GM12878 (cell line): ENCODE results near the gene FSD1L. TPM values are rescaled to one million over a fixed set of nuclear protein-coding genes. Genes with fewer than 3 reads are reported as not detected.

Experiments
- ATAC-seq: fragments of 200-7000 bp; cut with Tn5 transposase; 3 replicates; pipeline ENCODE4 v1.9.1; 2020; ENCODE audit warnings: mild to moderate bottlenecking, moderate library complexity
- BruUV-seq: library from RNA; stranded (reverse); fragments of 400-500 nt; replicated peaks from 2 replicates; lab custom pipeline; 2021; lab: Mats Ljungman, UMichigan
- CTCF ChIA-PET: fragments of 300-600 bp; sonication (Branson Sonifier 250); formaldehyde crosslinking; extraction: SDS; loops from one replicate; lab custom pipeline; 2021; ENCODE audit warnings: inconsistent platforms; lab: Yijun Ruan, JAX
- POLR2A ChIA-PET: fragments of 350-600 bp; formaldehyde crosslinking; extraction: SDS; loops from one replicate; lab custom pipeline; 2021; ENCODE audit warnings: inconsistent platforms; lab: Charles Lee
- RAD21 ChIA-PET: fragments of 300-600 bp; sonication (Branson Sonifier 250); formaldehyde crosslinking; loops from one replicate; lab custom pipeline; 2023; ENCODE audit warnings: antibody characterized with exemption; ENCODE audit not compliant: unreplicated experiment; lab: Charles Lee
- SMC1A ChIA-PET: fragments of 300-600 bp; sonication (Branson Sonifier 250); formaldehyde crosslinking; loops from one replicate; lab custom pipeline; 2023; ENCODE audit not compliant: unreplicated experiment, uncharacterized antibody; lab: Charles Lee
- DNase-seq: peaks from one replicate; pipeline ENCODE4 v3.0.0-alpha.2; 2011; ENCODE audit warnings: low read depth, low spot score
- FAIRE-seq: peaks from 3 replicates; lab custom pipeline; 2011; peaks lifted over from hg19 to GRCh38; lab: Jason Lieb, UNC
- H2AFZ ChIP-seq: 2 replicates; pipeline ENCODE4 v1.6.0; 2011; ENCODE audit warnings: low read depth, low read length, control low read depth; ENCODE audit not compliant: control insufficient read depth
- H3K27ac ChIP-seq: 2 replicates; pipeline ENCODE4 v1.5.1; 2011; ENCODE audit warnings: control low read depth; ENCODE audit not compliant: control insufficient read depth, insufficient read depth
- H3K27me3 ChIP-seq, 2 experiments: replicated peaks in 1 of 2; 2 replicates each; pipeline versions ENCODE4 v1.6.0 to v1.6.1; 2011; ENCODE audit warnings: low read length in 1 of 2; ENCODE audit not compliant: control insufficient read depth in 2 of 2, insufficient read depth in 2 of 2
- H3K36me3 ChIP-seq, 2 experiments: 2 replicates each; pipeline ENCODE4 v1.5.1; 2011; ENCODE audit warnings: low read length in 1 of 2; ENCODE audit not compliant: control insufficient read depth in 2 of 2, insufficient read depth in 2 of 2
- H3K4me1 ChIP-seq: 2 replicates; pipeline ENCODE4 v1.6.1; 2011; ENCODE audit warnings: mild to moderate bottlenecking, low read length, moderate library complexity, mixed read lengths; ENCODE audit not compliant: control insufficient read depth, insufficient read depth
- H3K4me2 ChIP-seq: 2 replicates; pipeline ENCODE4 v1.6.0; 2011; ENCODE audit warnings: control low read depth; ENCODE audit not compliant: control insufficient read depth, insufficient read depth
- H3K4me3 ChIP-seq: fragments of 200-600 bp; sonication (generic); 2 replicates; pipeline ENCODE4 v1.5.1; 2016
- H3K79me2 ChIP-seq: 2 replicates; pipeline ENCODE4 v1.6.0; 2011; ENCODE audit warnings: low read length; ENCODE audit not compliant: control insufficient read depth, insufficient read depth
- H3K9ac ChIP-seq: 2 replicates; pipeline ENCODE4 v1.8.0; 2011; ENCODE audit warnings: low read length, control low read depth, mixed read lengths; ENCODE audit not compliant: control insufficient read depth, insufficient read depth
- H3K9me3 ChIP-seq: replicated peaks from 3 replicates; pipeline ENCODE4 v1.5.1; 2011; ENCODE audit warnings: mild to moderate bottlenecking, low read length; ENCODE audit not compliant: control insufficient read depth, insufficient read depth
- H4K20me1 ChIP-seq: 2 replicates; pipeline ENCODE4 v1.6.0; 2011; ENCODE audit not compliant: control insufficient read depth, insufficient read depth
- ASH2L ChIP-seq: fragments of 300-600, 200-600 bp; sonication (generic); IDR thresholded peaks from 2 replicates; pipeline ENCODE4 v1.6.1; 2017; ENCODE audit warnings: low read depth, mild to moderate bottlenecking, borderline replicate concordance
- CREM ChIP-seq: IDR thresholded peaks from 2 replicates; pipeline ENCODE4 v1.6.1; 2014; ENCODE audit warnings: antibody characterized with exemption, low read depth
- HDAC2 ChIP-seq: fragments of 200-600 bp; sonication (generic); IDR thresholded peaks from 2 replicates; pipeline ENCODE4 v1.6.1; 2017
- KLF5 ChIP-seq: fragments of 450-650 bp; IDR thresholded peaks from 2 replicates; pipeline ENCODE4 v1.6.1; 2014; ENCODE audit warnings: mild to moderate bottlenecking; ENCODE audit not compliant: partially characterized antibody
- NFIC ChIP-seq: IDR thresholded peaks from 2 replicates; pipeline ENCODE4 v1.6.1; 2012; ENCODE audit warnings: low read depth, mild to moderate bottlenecking, inconsistent platforms, low read length, moderate library complexity
- POLR2AphosphoS2 ChIP-seq: IDR thresholded peaks from 2 replicates; pipeline ENCODE4 v1.6.1; 2011; ENCODE audit warnings: low read depth, mild to moderate bottlenecking, low read length, improper control_type of control experiment, moderate library complexity
- POU2F2 ChIP-seq: IDR thresholded peaks from 3 replicates; pipeline ENCODE4 v1.6.1; 2011; ENCODE audit warnings: low read depth, mild to moderate bottlenecking, low read length, borderline replicate concordance
- RAD51 ChIP-seq: fragments of 450-650 bp; IDR thresholded peaks from 2 replicates; pipeline ENCODE4 v1.6.1; 2016; ENCODE audit warnings: moderate library complexity, mild to moderate bottlenecking, inconsistent platforms
- SREBF2 ChIP-seq: IDR thresholded peaks from 2 replicates; pipeline ENCODE4 v1.6.1; 2012; ENCODE audit warnings: mild to moderate bottlenecking, low read length
- TAF1 ChIP-seq: IDR thresholded peaks from 2 replicates; pipeline ENCODE4 v1.6.1; 2011; ENCODE audit warnings: mild to moderate bottlenecking, low read depth, low read length, borderline replicate concordance
- TARDBP ChIP-seq: IDR thresholded peaks from 2 replicates; pipeline ENCODE4 v1.6.1; 2016; ENCODE audit warnings: borderline replicate concordance
- ZNF274 ChIP-seq: IDR thresholded peaks from one replicate; pipeline ENCODE4 v1.8.0; 2011; ENCODE audit not compliant: insufficient read length, insufficient read depth
- WGBS: methylation state at CpG from one replicate; pipeline ENCODE4 v1.1.6; 2016; ENCODE audit warnings: low lambda C conversion rate; ENCODE audit not compliant: insufficient replicate concordance, insufficient coverage; ENCODE audit errors: missing lambda C conversion rate; 5-methylcytosine and 5-hydroxymethylcytosine counted together
- in situ Hi-C: fragments of 300-500 bp; cut with MboI; formaldehyde crosslinking; loops from 9 replicates; pipeline ENCODE4 v1.14.3; 2018; ENCODE audit warnings: mixed read lengths
- intact Hi-C: fragments of 100-400 bp; cut with micrococcal nuclease; formaldehyde crosslinking; loops from one replicate; pipeline ENCODE4 v1.14.2; 2022; ENCODE audit not compliant: unreplicated experiment
- polyA plus RNA-seq, 11 experiments: library from polyadenylated mRNA; depleted of rRNA in 4 of 11; unstranded in 6 of 11; stranded (reverse) in 5 of 11; fragments of >200 nt; fragmentation: Nextera tagmentation in 4 of 11; fragmentation: Illumina TruSeq in 1 of 11; extraction: Ambion mirVana in 4 of 11; extraction: Trizol in 1 of 11; gene quantifications; 1 replicate in 1 of 11; 2 replicates in 10 of 11; pipeline versions ENCODE4 v1.2.1 to v1.2.3, GENCODE V29; 2011 to 2016; ENCODE audit warnings: inconsistent platforms in 2 of 11, missing spikeins in 2 of 11, low read depth in 1 of 11
- total RNA-seq, 4 experiments: library from RNA; depleted of rRNA in 3 of 4; stranded (reverse); fragments of >200 nt in 3 of 4; fragmentation: Illumina TruSeq in 1 of 4; extraction: Trizol in 1 of 4; gene quantifications; 2 replicates each; pipeline versions ENCODE4 v1.2.1 to v1.2.3, GENCODE V29; 2013 to 2021
- TF ChIP-seq, protein P1 (sequence below): fragments of 450-650 bp; IDR thresholded peaks from 2 replicates; pipeline ENCODE4 v1.6.1; 2018; ENCODE audit warnings: mild to moderate bottlenecking, low read depth, moderate library complexity; ENCODE audit not compliant: partially characterized antibody
- TF ChIP-seq, protein P2 (sequence below): fragments of 450-650 bp; IDR thresholded peaks from 2 replicates; pipeline ENCODE4 v1.6.1; 2018; ENCODE audit warnings: borderline replicate concordance, mild to moderate bottlenecking; ENCODE audit not compliant: partially characterized antibody
- TF ChIP-seq, protein P3 (sequence below): fragments of 450-650 bp; IDR thresholded peaks from 2 replicates; pipeline ENCODE4 v1.6.1; 2016; ENCODE audit warnings: mild to moderate bottlenecking, moderate library complexity, borderline replicate concordance

FSD1L gene
- total and polyA plus RNA-seq, 10 of the 15 experiments (the other 5 are each of a cell fraction or from before 2014, with no cell fraction given) = 11.9 to 52.4 (median 17.0) TPM

DNA sequence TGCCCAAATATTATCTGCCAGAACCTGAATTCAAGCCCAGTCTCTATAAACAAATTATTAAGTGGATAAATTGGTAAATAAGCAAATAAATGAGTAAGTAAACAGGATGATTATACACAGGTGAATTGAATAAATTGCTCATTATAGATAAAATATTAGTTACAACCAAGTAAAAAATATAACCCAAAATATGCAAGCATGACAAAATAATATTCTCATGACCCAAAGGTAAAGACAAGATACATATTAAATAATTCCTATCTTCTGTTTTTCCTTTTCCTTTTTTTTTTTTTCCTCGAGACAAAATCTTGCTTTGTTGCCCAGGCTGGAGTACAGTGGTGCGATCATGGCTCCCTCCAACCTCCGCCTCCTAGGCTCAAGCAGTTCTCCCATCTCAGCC is 21.2 kb upstream of the FSD1L start:
- H3K4me1 ChIP-seq = no peaks in the 10 kb centered on the region
- H3K9me3 ChIP-seq = no peaks in the 10 kb centered on the region
- 95% methylated on average over 2 of the region's 3 CpGs for WGBS
- H2AFZ ChIP-seq = no peak overlapping the region
- RAD21 ChIA-PET = interaction anchor here (0.5 kb wide), 1 partner anchor 240 kb away, joined by 7 read pairs; no protein-coding TSS in a partner anchor
- no peak overlapping the region for H3K9ac ChIP-seq
- H3K36me3 ChIP-seq = no peaks in the 10 kb centered on the region
- no TSS peak for BruUV-seq
- H3K4me2 ChIP-seq = no peak overlapping the region
- POLR2A ChIA-PET = no interaction called here
- no peak overlapping the region for H3K27ac ChIP-seq
- no peak for FAIRE-seq
- no peaks in the 10 kb centered on the region for H4K20me1 ChIP-seq
- TF ChIP-seq TAF1 (no peak), NFIC (no peak), POLR2AphosphoS2 (no peak), SREBF2 (no peak), HDAC2 (no peak), RAD51 (no peak), KLF5 (no peak), CREM (no peak), ASH2L (no peak), POU2F2 (no peak), ZNF274 (no peak), TARDBP (no peak)
- TF ChIP-seq, protein P1, sequence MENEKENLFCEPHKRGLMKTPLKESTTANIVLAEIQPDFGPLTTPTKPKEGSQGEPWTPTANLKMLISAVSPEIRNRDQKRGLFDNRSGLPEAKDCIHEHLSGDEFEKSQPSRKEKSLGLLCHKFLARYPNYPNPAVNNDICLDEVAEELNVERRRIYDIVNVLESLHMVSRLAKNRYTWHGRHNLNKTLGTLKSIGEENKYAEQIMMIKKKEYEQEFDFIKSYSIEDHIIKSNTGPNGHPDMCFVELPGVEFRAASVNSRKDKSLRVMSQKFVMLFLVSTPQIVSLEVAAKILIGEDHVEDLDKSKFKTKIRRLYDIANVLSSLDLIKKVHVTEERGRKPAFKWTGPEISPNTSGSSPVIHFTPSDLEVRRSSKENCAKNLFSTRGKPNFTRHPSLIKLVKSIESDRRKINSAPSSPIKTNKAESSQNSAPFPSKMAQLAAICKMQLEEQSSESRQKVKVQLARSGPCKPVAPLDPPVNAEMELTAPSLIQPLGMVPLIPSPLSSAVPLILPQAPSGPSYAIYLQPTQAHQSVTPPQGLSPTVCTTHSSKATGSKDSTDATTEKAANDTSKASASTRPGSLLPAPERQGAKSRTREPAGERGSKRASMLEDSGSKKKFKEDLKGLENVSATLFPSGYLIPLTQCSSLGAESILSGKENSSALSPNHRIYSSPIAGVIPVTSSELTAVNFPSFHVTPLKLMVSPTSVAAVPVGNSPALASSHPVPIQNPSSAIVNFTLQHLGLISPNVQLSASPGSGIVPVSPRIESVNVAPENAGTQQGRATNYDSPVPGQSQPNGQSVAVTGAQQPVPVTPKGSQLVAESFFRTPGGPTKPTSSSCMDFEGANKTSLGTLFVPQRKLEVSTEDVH = no peak
- TF ChIP-seq, protein P2, sequence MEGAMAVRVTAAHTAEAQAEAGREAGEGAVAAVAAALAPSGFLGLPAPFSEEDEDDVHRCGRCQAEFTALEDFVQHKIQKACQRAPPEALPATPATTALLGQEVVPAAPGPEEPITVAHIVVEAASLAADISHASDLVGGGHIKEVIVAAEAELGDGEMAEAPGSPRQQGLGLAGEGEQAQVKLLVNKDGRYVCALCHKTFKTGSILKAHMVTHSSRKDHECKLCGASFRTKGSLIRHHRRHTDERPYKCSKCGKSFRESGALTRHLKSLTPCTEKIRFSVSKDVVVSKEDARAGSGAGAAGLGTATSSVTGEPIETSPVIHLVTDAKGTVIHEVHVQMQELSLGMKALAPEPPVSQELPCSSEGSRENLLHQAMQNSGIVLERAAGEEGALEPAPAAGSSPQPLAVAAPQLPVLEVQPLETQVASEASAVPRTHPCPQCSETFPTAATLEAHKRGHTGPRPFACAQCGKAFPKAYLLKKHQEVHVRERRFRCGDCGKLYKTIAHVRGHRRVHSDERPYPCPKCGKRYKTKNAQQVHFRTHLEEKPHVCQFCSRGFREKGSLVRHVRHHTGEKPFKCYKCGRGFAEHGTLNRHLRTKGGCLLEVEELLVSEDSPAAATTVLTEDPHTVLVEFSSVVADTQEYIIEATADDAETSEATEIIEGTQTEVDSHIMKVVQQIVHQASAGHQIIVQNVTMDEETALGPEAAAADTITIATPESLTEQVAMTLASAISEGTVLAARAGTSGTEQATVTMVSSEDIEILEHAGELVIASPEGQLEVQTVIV = no peak
- TF ChIP-seq, protein P3, sequence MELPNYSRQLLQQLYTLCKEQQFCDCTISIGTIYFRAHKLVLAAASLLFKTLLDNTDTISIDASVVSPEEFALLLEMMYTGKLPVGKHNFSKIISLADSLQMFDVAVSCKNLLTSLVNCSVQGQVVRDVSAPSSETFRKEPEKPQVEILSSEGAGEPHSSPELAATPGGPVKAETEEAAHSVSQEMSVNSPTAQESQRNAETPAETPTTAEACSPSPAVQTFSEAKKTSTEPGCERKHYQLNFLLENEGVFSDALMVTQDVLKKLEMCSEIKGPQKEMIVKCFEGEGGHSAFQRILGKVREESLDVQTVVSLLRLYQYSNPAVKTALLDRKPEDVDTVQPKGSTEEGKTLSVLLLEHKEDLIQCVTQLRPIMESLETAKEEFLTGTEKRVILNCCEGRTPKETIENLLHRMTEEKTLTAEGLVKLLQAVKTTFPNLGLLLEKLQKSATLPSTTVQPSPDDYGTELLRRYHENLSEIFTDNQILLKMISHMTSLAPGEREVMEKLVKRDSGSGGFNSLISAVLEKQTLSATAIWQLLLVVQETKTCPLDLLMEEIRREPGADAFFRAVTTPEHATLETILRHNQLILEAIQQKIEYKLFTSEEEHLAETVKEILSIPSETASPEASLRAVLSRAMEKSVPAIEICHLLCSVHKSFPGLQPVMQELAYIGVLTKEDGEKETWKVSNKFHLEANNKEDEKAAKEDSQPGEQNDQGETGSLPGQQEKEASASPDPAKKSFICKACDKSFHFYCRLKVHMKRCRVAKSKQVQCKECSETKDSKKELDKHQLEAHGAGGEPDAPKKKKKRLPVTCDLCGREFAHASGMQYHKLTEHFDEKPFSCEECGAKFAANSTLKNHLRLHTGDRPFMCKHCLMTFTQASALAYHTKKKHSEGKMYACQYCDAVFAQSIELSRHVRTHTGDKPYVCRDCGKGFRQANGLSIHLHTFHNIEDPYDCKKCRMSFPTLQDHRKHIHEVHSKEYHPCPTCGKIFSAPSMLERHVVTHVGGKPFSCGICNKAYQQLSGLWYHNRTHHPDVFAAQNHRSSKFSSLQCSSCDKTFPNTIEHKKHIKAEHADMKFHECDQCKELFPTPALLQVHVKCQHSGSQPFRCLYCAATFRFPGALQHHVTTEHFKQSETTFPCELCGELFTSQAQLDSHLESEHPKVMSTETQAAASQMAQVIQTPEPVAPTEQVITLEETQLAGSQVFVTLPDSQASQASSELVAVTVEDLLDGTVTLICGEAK = no peak
- TF ChIP-seq, all 136 proteins: peak for 0
- DNase-seq (no peak), ATAC-seq (no peak)
- ChIA-PET CTCF (interaction anchor here (0.7 to 2.8 kb wide), 5 partner anchors 35 to 300 kb away, joined by 3 to 11 read pairs (median 3); no protein-coding TSS in a partner anchor), SMC1A (interaction anchor here (1.6 to 2.2 kb wide), 2 partner anchors 48 to 292 kb away, joined by 5 to 6 read pairs; no protein-coding TSS in a partner anchor)
- intact Hi-C loops (loop anchor here (2.0 kb wide), 1 partner anchor 292 kb away; no protein-coding TSS in a partner anchor), in situ Hi-C loops (no loop called here)
- Histone ChIP-seq H3K4me3 (no peak overlapping the region), H3K79me2 (no peaks in the 10 kb centered on the region), H3K27me3 (no peaks in the 10 kb centered on the region)
